T-helper 22 cell (primary cell): ENCODE results near the gene LITAF.
"Not testable (repeated sequence)": the region's sequence is repeated elsewhere in the genome, so short reads cannot be mapped to it uniquely, and the experiment has no call there.

Experiments used
- DNase-seq: peaks from one replicate; pipeline ENCODE4 v3.0.0-alpha.2; 2020; ENCODE audit warnings: low read depth

Gene LITAF

GRCh38 chr16:11597235-11598095 lies 10.7 kb upstream of the LITAF start:
- DNase-seq, result no peak

- no peak for DNase-seq
Measured at GRCh38 chr16:11596572-11597226, 10.0 kb upstream of the LITAF start.

GRCh38 chr16:11593581-11593980 lies 6.9 kb upstream of the LITAF start:
- no peak for DNase-seq

GRCh38 chr16:11593076-11593475 lies 6.4 kb upstream of the LITAF start:
- not testable (repeated sequence) for DNase-seq

GRCh38 chr16:11591630-11592029 lies 4.9 kb upstream of the LITAF start:
- DNase-seq, result not testable (repeated sequence)

- DNase-seq, result no peak
Measured at GRCh38 chr16:11589198-11589550, 2.5 kb upstream of the LITAF start.

GRCh38 chr16:11588321-11589197 lies 1.8 kb upstream of the LITAF start:
- DNase-seq, result no peak

GRCh38 chr16:11587643-11588247 lies 1.0 kb upstream of the LITAF start:
- DNase-seq, result no peak

GRCh38 chr16:11586378-11586855 lies 302 bp downstream of the LITAF start:
- no peak for DNase-seq

- DNase-seq, result no peak
Measured at GRCh38 chr16:11585460-11586377, 1.0 kb downstream of the LITAF start.

- DNase-seq, result no peak
Measured at GRCh38 chr16:11583889-11584565, 2.7 kb downstream of the LITAF start.

GRCh38 chr16:11583166-11583565 lies 3.6 kb downstream of the LITAF start:
- DNase-seq, result no peak

GRCh38 chr16:11582157-11582814 lies 4.4 kb downstream of the LITAF start:
- no peak for DNase-seq

GRCh38 chr16:11581678-11582077 lies 5.0 kb downstream of the LITAF start:
- DNase-seq, result no peak

- DNase-seq, result no peak
Measured at GRCh38 chr16:11580451-11581086, 6.2 kb downstream of the LITAF start.

GRCh38 chr16:11577290-11577660 lies 9.4 kb downstream of the LITAF start:
- DNase-seq, result not testable (repeated sequence)

- DNase-seq, result no peak
Measured at GRCh38 chr16:11576427-11577289, 10.1 kb downstream of the LITAF start.

- no peak for DNase-seq
Measured at GRCh38 chr16:11575223-11575589, 11.5 kb downstream of the LITAF start.
